Measurements from ENCODE around the gene FCHSD1. TPM values are rescaled to one million over a fixed set of nuclear protein-coding genes. Genes with fewer than 3 reads are reported as not detected.

FCHSD1 gene
- polyA plus RNA-seq, 1 experiment = 45.8 TPM

GRCh38 chr5:141674747-141675146, 23.5 kb upstream of the FCHSD1 start:
- no peak for DNase-seq (ENCODE audit: low read depth)
- ChIA-PET POLR2A (no interaction called here), CTCF (interaction anchor here (2.5 kb wide), 1 partner anchor 11 kb away, joined by 13 read pairs; no protein-coding TSS in a partner anchor)
- no peak for TF ChIP-seq CTCF (IDR thresholded peaks at IDR 0.05; ENCODE audit: insufficient read depth, low read depth, low read length)
- Histone ChIP-seq H3K4me3 (ENCODE audit: low read depth, low read length) (no peak overlapping the region), H3K27me3 (ENCODE audit: control insufficient read depth, insufficient read depth, low read length) (no peaks in the 10 kb centered on the region), H3K36me3 (ENCODE audit: control insufficient read depth, insufficient read depth, low read length) (peaks cover 22% of the 10 kb centered on the region)

DNA sequence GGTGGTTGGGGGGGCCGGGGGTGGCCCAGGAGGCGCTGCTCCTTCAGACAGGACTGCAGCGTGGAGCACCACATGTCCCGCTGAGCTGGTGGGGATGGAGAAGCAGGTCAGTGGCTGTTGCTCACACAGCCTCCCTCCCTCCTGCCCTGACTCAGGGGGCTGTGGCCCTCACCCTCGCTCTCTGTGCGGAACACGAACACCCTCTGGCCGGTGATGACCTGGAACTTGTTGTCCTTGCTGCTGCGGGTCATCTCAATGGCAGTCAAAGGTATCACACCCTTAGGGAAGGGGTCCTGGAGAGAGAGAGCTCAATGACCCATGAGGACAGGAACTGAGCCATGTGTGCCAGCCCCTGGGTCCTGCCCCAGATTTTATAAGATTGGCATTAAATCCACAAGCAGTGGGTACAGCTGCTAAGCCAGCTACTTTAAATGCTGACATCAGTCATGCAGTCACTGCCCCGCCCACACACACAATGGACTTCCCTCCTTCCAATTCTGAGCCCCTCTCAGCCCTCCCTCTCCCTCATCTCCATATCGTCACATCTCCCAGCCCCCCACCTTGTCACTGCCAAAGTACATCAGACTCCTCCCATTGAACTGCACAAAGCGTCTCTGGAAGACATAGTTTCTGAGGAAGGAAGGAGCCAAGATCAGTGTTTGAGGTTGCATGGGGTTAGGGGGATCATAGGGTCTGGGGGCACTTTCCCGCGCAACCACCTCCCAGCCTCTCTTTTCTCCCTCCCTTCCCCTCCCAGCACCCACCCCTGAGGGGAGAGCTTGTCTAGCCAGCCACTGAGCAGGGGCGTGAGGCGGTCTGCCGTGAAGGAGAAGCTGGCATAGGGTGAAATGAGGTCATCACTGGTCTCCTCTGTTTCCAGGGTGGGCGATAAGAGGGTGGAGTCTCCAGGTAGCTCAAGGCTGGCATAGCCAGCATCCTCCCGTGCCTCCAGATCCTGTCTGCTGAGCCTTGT, 21.9 kb upstream of the FCHSD1 start:
- no peak overlapping the region for H3K4me3 ChIP-seq (ENCODE audit: low read depth, low read length)
- no peak for DNase-seq (ENCODE audit: low read depth)
- no peak for TF ChIP-seq CTCF (IDR thresholded peaks at IDR 0.05; ENCODE audit: insufficient read depth, low read depth, low read length)
- ChIA-PET CTCF (interaction anchor here (1.1 to 2.5 kb wide), 4 partner anchors 9 to 296 kb away, joined by 3 to 13 read pairs (median 6); partner anchors contain the start of gene RNF14), POLR2A (no interaction called here)
- no peaks in the 10 kb centered on the region for H3K27me3 ChIP-seq (ENCODE audit: control insufficient read depth, insufficient read depth, low read length)
- H3K36me3 ChIP-seq (ENCODE audit: control insufficient read depth, insufficient read depth, low read length) = peaks cover 24% of the 10 kb centered on the region

GRCh38 chr5:141672071-141672840, 21.0 kb upstream of the FCHSD1 start:
- CTCF ChIA-PET = interaction anchor here (1.2 to 2.5 kb wide), 3 partner anchors 8 to 288 kb away, joined by 3 to 13 read pairs (median 8); no protein-coding TSS in a partner anchor

GRCh38 chr5:141669520-141669919, 18.3 kb upstream of the FCHSD1 start:
- CTCF ChIA-PET = interaction anchor here (0.8 to 3.1 kb wide), 11 partner anchors 9 to 322 kb away, joined by 3 to 19 read pairs (median 6); partner anchors contain the start of genes PCDH1 and RNF14
- no peak overlapping the region for H3K4me3 ChIP-seq (ENCODE audit: low read depth, low read length)
- no peaks in the 10 kb centered on the region for H3K27me3 ChIP-seq (ENCODE audit: control insufficient read depth, insufficient read depth, low read length)
- no peak for DNase-seq (ENCODE audit: low read depth)
- POLR2A ChIA-PET = no interaction called here
- peaks cover 21% of the 10 kb centered on the region for H3K36me3 ChIP-seq (ENCODE audit: control insufficient read depth, insufficient read depth, low read length)
- no peak for TF ChIP-seq CTCF (IDR thresholded peaks at IDR 0.05; ENCODE audit: insufficient read depth, low read depth, low read length)

More at GRCh38 chr5:141672071-141672840, 21.0 kb upstream of the FCHSD1 start:
- TF ChIP-seq CTCF (IDR thresholded peaks at IDR 0.05; ENCODE audit: insufficient read depth, low read depth, low read length) = no peak
- H3K4me3 ChIP-seq (ENCODE audit: low read depth, low read length) = no peak overlapping the region
- no peaks in the 10 kb centered on the region for H3K27me3 ChIP-seq (ENCODE audit: control insufficient read depth, insufficient read depth, low read length)
- POLR2A ChIA-PET = no interaction called here
- H3K36me3 ChIP-seq (ENCODE audit: control insufficient read depth, insufficient read depth, low read length) = peaks cover 22% of the 10 kb centered on the region
- DNase-seq (ENCODE audit: low read depth) = no peak
